Fibroblast of mammary gland (primary cell): ENCODE data around the gene TRAF3IP1.

Experiments
- DNase-seq: peaks from one replicate; pipeline ENCODE4 v3.0.0-alpha.2; 2010; ENCODE audit warnings: low read depth
- H3K4me3 ChIP-seq: 2 replicates; pipeline ENCODE4 v1.5.1; 2011; ENCODE audit warnings: low read depth, mild to moderate bottlenecking, low read length, moderate library complexity; ENCODE audit not compliant: control insufficient read depth
- CTCF ChIP-seq: conservative IDR thresholded peaks from 2 replicates; pipeline ENCODE4 v1.5.1; 2011; ENCODE audit warnings: low read depth, low read length, inconsistent platforms; ENCODE audit not compliant: control insufficient read depth, insufficient read depth

TRAF3IP1 gene

DNA sequence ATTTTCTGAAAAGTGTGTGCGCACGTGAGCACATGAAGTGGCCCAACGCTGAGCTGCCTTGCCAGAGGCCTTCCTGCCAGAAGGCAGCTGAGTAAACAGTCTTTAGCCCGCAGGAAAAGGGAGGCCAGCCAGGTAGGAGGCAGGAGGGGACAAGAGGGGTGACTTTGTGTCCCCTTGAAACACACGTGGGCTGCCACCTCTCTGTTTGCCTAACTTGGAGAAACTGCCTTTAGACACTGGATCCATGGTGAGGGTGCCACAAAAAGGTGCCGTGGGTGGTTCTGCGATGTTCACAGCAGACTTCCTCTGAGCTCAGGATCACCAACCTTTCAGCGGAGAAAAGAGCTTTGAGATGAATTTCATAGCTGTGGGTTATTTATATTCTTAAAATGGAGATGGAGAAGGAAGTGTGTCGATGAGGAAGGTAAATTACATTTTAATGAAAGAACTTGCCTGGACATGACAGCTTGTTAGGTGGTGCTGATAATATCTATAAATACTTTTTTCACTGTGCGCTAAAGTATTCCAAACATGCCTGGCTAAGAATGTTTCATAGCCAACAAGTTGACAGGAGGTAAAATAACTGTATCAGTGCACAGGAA, 69.8 kb downstream of the TRAF3IP1 start:
- H3K4me3 ChIP-seq = no peak overlapping the region
- DNase-seq = no peak
- TF ChIP-seq CTCF = no peak

DNA sequence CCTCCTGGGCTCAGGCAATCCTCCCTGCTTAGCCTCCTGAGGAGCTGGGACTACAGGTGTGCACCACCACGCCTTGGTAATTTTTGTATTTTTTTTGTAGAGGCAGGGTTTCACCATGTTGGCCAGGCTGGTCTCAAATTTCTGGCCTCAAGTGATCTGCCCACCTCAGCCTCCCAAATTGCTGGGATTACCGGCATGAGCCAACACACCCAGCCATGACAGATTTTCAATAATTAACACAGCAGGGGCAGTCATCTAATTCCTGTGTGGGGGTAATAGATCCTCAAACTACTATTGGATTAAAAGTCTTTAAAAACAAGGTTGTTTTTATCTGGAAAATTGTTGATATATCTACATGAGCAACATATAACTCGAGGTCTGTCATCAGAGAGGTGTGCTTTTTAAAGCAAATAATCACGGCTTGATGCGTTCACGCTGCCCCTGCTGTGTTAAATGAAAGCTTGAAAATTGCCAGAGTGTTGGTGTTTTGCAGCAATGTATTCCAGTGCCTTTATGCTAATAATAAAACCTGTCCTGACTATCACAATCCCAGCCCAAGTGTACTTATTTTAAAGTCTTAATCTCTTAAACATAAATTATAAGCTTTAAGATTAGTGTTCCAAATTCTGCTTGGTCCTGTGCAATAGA, 70.8 kb downstream of the TRAF3IP1 start:
- no peak for TF ChIP-seq CTCF
- no peak overlapping the region for H3K4me3 ChIP-seq
- no peak for DNase-seq

- H3K4me3 ChIP-seq = no peak overlapping the region
- no peak for DNase-seq
- TF ChIP-seq CTCF = no peak
Observed at GRCh38 chr2:238396663-238397062, 76.3 kb downstream of the TRAF3IP1 start.

DNA sequence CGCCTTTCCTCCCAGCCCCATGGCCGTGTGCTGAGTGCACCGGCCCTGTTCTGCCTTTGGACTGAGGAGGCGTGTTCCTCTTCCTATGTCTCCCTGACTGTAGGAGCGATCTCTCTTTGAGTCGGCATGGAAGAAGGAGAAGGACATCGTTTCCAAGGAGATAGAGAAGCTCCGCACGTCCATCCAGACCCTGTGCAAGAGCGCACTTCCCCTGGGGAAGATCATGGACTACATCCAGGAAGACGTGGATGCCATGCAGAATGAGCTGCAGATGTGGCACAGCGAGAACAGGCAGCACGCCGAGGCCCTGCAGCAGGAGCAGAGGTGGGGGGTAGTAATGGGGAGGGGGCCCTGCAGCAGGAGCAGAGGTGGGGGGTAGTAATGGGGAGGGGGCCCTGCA, 77.0 kb downstream of the TRAF3IP1 start:
- TF ChIP-seq CTCF = no peak
- DNase-seq = no peak
- H3K4me3 ChIP-seq = no peak overlapping the region

GRCh38 chr2:238398577-238398976, 78.3 kb downstream of the TRAF3IP1 start:
- H3K4me3 ChIP-seq = no peak overlapping the region
- DNase-seq = no peak
- TF ChIP-seq CTCF = no peak

GRCh38 chr2:238399094-238399493, 78.8 kb downstream of the TRAF3IP1 start:
- TF ChIP-seq CTCF = no peak
- H3K4me3 ChIP-seq = no peak overlapping the region
- DNase-seq = no peak
